ENCODE measurements around the gene SELL. TPM values are rescaled to one million over a fixed set of nuclear protein-coding genes. Genes with fewer than 3 reads are reported as not detected.
A peak's percentile ranks its signal among the peaks of the same experiment; 100 is the strongest.

The SELL gene
- polyA plus RNA-seq (2013, experiment 1 of 2) = 3.3 TPM
- 3.2 TPM for polyA plus RNA-seq (2013, experiment 2 of 2)

DNA sequence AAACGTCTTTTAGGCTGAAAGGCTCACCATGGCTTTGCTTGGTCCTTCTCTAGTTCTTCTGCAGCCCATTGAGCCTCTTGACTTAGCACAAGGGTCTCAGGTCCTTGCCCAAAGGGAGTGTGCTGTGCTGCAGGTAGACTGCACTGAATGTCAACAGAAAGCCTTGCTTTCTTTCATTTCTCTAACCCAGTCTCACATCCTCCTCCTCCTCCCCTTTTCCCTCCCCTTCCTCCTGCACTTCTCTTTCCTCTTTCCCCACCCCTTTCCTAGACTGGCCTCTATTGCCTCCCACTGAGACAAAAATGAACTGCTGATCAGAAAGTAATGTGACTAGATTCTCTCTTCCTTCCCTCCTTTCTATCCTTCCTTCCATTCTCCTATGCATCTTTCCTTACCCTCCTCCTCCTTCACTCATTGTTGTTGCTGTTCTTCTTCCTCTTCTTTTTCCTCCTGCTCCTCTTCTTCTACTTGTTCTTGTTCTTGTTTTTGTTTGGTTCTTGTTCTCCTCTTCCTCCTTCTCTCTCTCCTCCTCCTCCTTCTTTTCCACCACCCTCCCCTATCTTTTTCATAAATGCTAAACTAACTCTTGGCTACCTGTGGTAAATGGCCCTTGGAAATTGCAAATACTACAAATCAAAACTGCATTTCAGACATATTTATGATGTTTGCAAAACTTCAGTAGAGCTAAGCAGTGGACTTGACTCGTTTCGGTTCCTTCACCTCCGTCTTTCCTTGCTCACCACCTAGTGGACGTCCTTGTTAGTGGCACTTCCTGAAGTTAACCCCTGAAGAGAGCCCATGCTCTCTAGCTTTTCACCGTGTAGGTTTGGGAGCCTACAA, at the start of gene SELL:
Gene SELL, minus strand, starts transcription at position 152 of the 840 bp plus-strand sequence. Its CDS starts 122 bp downstream, at position 30.
- WGBS, 2 experiments (ENCODE audit: insufficient coverage in 2 of 2) = 19 to 42% methylated on average over 2 to 6 of the region's 6 CpGs
- peaks cover 3% of the 10 kb centered on the region for H3K4me1 ChIP-seq (ENCODE audit: control insufficient read depth, insufficient read depth, low read length, poor library complexity, severe bottlenecking)
- H3K27ac ChIP-seq (ENCODE audit: low read depth, low read length, severe bottlenecking) = no peak within 1 kb of the TSS
- no peak within 1 kb of the TSS for H3K4me3 ChIP-seq (ENCODE audit: extremely low read depth, insufficient read depth, low read length, poor library complexity, severe bottlenecking)
- no peaks in the 10 kb centered on the region for H3K36me3 ChIP-seq (ENCODE audit: control insufficient read depth, insufficient read depth, low read length)
- peaks cover 10% of the 10 kb centered on the region for H3K9me3 ChIP-seq (ENCODE audit: control insufficient read depth, low read length)

- no peak overlapping the region for H3K27ac ChIP-seq (ENCODE audit: low read depth, low read length, severe bottlenecking)
- H3K9me3 ChIP-seq (ENCODE audit: control insufficient read depth, low read length) = peaks cover 8% of the 10 kb centered on the region
- H3K36me3 ChIP-seq (ENCODE audit: control insufficient read depth, insufficient read depth, low read length) = no peaks in the 10 kb centered on the region
- H3K4me3 ChIP-seq (ENCODE audit: extremely low read depth, insufficient read depth, low read length, poor library complexity, severe bottlenecking) = no peak overlapping the region
- no peaks in the 10 kb centered on the region for H3K4me1 ChIP-seq (ENCODE audit: control insufficient read depth, insufficient read depth, low read length, poor library complexity, severe bottlenecking)
- WGBS, 2 experiments (ENCODE audit: insufficient coverage in 2 of 2) = 94% methylated on average over 3 of the region's 3 CpGs
Measured at GRCh38 chr1:169759038-169759437, 47.6 kb upstream of the SELL start.

GRCh38 chr1:169753549-169753948, 42.1 kb upstream of the SELL start:
- Histone ChIP-seq H3K9me3 (ENCODE audit: control insufficient read depth, low read length) (peaks cover 1% of the 10 kb centered on the region), H3K36me3 (ENCODE audit: control insufficient read depth, insufficient read depth, low read length) (no peaks in the 10 kb centered on the region), H3K4me1 (ENCODE audit: control insufficient read depth, insufficient read depth, low read length, poor library complexity, severe bottlenecking) (no peaks in the 10 kb centered on the region), H3K4me3 (ENCODE audit: extremely low read depth, insufficient read depth, low read length, poor library complexity, severe bottlenecking) (no peak overlapping the region), H3K27ac (ENCODE audit: low read depth, low read length, severe bottlenecking) (no peak overlapping the region)
- WGBS, 2 experiments (ENCODE audit: insufficient coverage in 2 of 2) = 89 to 100% methylated on average over 1 of the region's 4 CpGs

- no peaks in the 10 kb centered on the region for H3K4me1 ChIP-seq (ENCODE audit: control insufficient read depth, insufficient read depth, low read length, poor library complexity, severe bottlenecking)
- no peak overlapping the region for H3K4me3 ChIP-seq (ENCODE audit: extremely low read depth, insufficient read depth, low read length, poor library complexity, severe bottlenecking)
- 88 to 100% methylated on average over 1 of the region's 1 CpG for WGBS, 2 experiments (ENCODE audit: insufficient coverage in 2 of 2)
- no peak overlapping the region for H3K27ac ChIP-seq (ENCODE audit: low read depth, low read length, severe bottlenecking)
- no peaks in the 10 kb centered on the region for H3K9me3 ChIP-seq (ENCODE audit: control insufficient read depth, low read length)
- H3K36me3 ChIP-seq (ENCODE audit: control insufficient read depth, insufficient read depth, low read length) = no peaks in the 10 kb centered on the region
Measured at GRCh38 chr1:169750041-169750440, 38.6 kb upstream of the SELL start.

DNA sequence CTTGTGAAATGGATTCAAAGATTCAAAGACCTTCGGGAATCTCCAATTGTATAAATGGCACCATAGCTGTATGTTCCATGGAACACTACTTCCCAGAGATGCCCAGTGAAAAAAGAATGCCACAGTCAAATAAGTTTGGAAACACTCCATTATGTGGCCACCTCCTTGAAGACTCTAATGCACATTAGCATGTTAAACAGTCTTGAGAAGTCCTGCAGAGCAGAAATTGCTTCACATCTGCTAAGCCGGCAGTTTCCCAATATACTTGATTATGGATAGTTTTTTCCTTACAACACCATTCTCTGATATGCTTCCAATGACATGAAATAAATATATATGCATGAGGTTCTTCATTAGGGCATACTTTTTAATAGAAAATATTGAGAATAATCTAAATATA, 35.1 kb upstream of the SELL start:
- Histone ChIP-seq H3K9me3 (ENCODE audit: control insufficient read depth, low read length) (no peaks in the 10 kb centered on the region), H3K4me3 (ENCODE audit: extremely low read depth, insufficient read depth, low read length, poor library complexity, severe bottlenecking) (no peak overlapping the region), H3K36me3 (ENCODE audit: control insufficient read depth, insufficient read depth, low read length) (no peaks in the 10 kb centered on the region), H3K27ac (ENCODE audit: low read depth, low read length, severe bottlenecking) (no peak overlapping the region), H3K4me1 (ENCODE audit: control insufficient read depth, insufficient read depth, low read length, poor library complexity, severe bottlenecking) (peaks cover 4% of the 10 kb centered on the region)
- WGBS, 2 experiments (ENCODE audit: insufficient coverage in 2 of 2) = no CpG with 5 or more reads among the region's 2 CpGs

- H3K4me3 ChIP-seq (ENCODE audit: extremely low read depth, insufficient read depth, low read length, poor library complexity, severe bottlenecking) = no peak overlapping the region
- 73 to 88% methylated on average over 2 to 3 of the region's 5 CpGs for WGBS, 2 experiments (ENCODE audit: insufficient coverage in 2 of 2)
- H3K9me3 ChIP-seq (ENCODE audit: control insufficient read depth, low read length) = no peaks in the 10 kb centered on the region
Measured at GRCh38 chr1:169745015-169745861, 33.8 kb upstream of the SELL start.

DNA sequence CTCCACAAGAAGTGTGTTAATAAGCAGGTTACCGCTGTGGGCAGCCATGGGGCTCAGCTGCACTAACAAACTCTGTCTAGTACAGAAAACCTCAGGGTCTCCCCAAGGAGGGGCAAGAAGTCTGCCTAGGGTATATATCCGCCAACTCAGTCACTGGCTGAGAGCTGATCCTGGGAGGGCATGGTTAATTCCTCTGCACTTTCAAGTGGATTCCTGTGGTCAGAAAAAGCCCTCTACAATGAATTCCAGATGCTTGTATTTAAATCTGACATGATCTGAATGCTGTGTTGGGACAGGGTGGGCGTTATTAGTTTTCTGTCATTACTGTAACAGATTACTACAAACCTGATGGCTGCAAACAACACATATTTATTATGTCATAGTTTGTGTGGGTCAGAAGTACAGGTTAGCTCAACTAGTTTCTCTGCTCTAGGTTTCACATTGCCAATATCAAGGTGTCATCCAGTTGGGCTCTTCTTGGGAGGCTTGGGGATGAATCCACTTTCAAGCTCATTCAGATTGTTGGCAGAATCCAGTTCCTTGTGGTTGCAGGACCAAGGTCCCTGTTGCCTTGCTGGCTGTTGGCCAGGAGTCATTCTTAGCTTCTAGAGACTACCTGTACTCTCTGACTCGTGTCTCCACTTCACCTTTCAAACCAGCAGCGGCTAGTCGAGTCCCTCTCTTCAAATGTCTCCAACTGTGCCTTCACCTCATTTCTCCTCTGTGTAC, 30.4 kb upstream of the SELL start:
- Histone ChIP-seq H3K27ac (ENCODE audit: low read depth, low read length, severe bottlenecking) (no peak overlapping the region), H3K4me1 (ENCODE audit: control insufficient read depth, insufficient read depth, low read length, poor library complexity, severe bottlenecking) (peaks cover 7% of the 10 kb centered on the region)
- 93 to 97% methylated on average over 4 to 5 of the region's 6 CpGs for WGBS, 2 experiments (ENCODE audit: insufficient coverage in 2 of 2)

More at GRCh38 chr1:169745015-169745861, 33.8 kb upstream of the SELL start:
- Histone ChIP-seq H3K36me3 (ENCODE audit: control insufficient read depth, insufficient read depth, low read length) (no peaks in the 10 kb centered on the region), H3K4me1 (ENCODE audit: control insufficient read depth, insufficient read depth, low read length, poor library complexity, severe bottlenecking) (peaks cover 7% of the 10 kb centered on the region), H3K27ac (ENCODE audit: low read depth, low read length, severe bottlenecking) (peak overlapping the region; percentile 85)

GRCh38 chr1:169739980-169740379, 28.6 kb upstream of the SELL start:
- Histone ChIP-seq H3K36me3 (ENCODE audit: control insufficient read depth, insufficient read depth, low read length) (no peaks in the 10 kb centered on the region), H3K4me1 (ENCODE audit: control insufficient read depth, insufficient read depth, low read length, poor library complexity, severe bottlenecking) (peaks cover 7% of the 10 kb centered on the region), H3K9me3 (ENCODE audit: control insufficient read depth, low read length) (no peaks in the 10 kb centered on the region), H3K27ac (ENCODE audit: low read depth, low read length, severe bottlenecking) (peak overlapping the region; percentile 32), H3K4me3 (ENCODE audit: extremely low read depth, insufficient read depth, low read length, poor library complexity, severe bottlenecking) (no peak overlapping the region)
- WGBS, 2 experiments (ENCODE audit: insufficient coverage in 2 of 2) = 87 to 92% methylated on average over 4 of the region's 5 CpGs

More for the DNA sequence above, 30.4 kb upstream of the SELL start:
- Histone ChIP-seq H3K9me3 (ENCODE audit: control insufficient read depth, low read length) (no peaks in the 10 kb centered on the region), H3K4me3 (ENCODE audit: extremely low read depth, insufficient read depth, low read length, poor library complexity, severe bottlenecking) (no peak overlapping the region), H3K36me3 (ENCODE audit: control insufficient read depth, insufficient read depth, low read length) (no peaks in the 10 kb centered on the region)

GRCh38 chr1:169733924-169734323, 22.5 kb upstream of the SELL start, which contains the start of gene SELE:
Gene SELE, minus strand, starts transcription at chr1:169734079. Its CDS starts 467 bp downstream, at chr1:169733612.
- Histone ChIP-seq H3K27ac (ENCODE audit: low read depth, low read length, severe bottlenecking) (no peak within 1 kb of the TSS), H3K4me3 (ENCODE audit: extremely low read depth, insufficient read depth, low read length, poor library complexity, severe bottlenecking) (no peak within 1 kb of the TSS)
- WGBS, 2 experiments (ENCODE audit: insufficient coverage in 2 of 2) = 92% methylated on average over 3 to 4 of the region's 7 CpGs

GRCh38 chr1:169731446-169731845, 20.0 kb upstream of the SELL start:
- WGBS, 2 experiments (ENCODE audit: insufficient coverage in 2 of 2) = 80 to 90% methylated on average over 2 to 3 of the region's 4 CpGs

More at GRCh38 chr1:169733924-169734323, 22.5 kb upstream of the SELL start, which contains the start of gene SELE:
- H3K4me1 ChIP-seq (ENCODE audit: control insufficient read depth, insufficient read depth, low read length, poor library complexity, severe bottlenecking) = no peaks in the 10 kb centered on the region
- H3K36me3 ChIP-seq (ENCODE audit: control insufficient read depth, insufficient read depth, low read length) = no peaks in the 10 kb centered on the region
- no peaks in the 10 kb centered on the region for H3K9me3 ChIP-seq (ENCODE audit: control insufficient read depth, low read length)

More at GRCh38 chr1:169731446-169731845, 20.0 kb upstream of the SELL start:
- Histone ChIP-seq H3K4me1 (ENCODE audit: control insufficient read depth, insufficient read depth, low read length, poor library complexity, severe bottlenecking) (no peaks in the 10 kb centered on the region), H3K4me3 (ENCODE audit: extremely low read depth, insufficient read depth, low read length, poor library complexity, severe bottlenecking) (no peak overlapping the region), H3K27ac (ENCODE audit: low read depth, low read length, severe bottlenecking) (no peak overlapping the region), H3K36me3 (ENCODE audit: control insufficient read depth, insufficient read depth, low read length) (no peaks in the 10 kb centered on the region), H3K9me3 (ENCODE audit: control insufficient read depth, low read length) (no peaks in the 10 kb centered on the region)
